Measurements from ENCODE around the gene SRSF7. TPM values are rescaled to one million over a fixed set of nuclear protein-coding genes. Genes with fewer than 3 reads are reported as not detected.

Gene SRSF7
- total and polyA plus RNA-seq, 2 donors (not counting 3 experiments of a cell fraction or from before 2014, with no cell fraction given): 165 to 202 TPM

DNA sequence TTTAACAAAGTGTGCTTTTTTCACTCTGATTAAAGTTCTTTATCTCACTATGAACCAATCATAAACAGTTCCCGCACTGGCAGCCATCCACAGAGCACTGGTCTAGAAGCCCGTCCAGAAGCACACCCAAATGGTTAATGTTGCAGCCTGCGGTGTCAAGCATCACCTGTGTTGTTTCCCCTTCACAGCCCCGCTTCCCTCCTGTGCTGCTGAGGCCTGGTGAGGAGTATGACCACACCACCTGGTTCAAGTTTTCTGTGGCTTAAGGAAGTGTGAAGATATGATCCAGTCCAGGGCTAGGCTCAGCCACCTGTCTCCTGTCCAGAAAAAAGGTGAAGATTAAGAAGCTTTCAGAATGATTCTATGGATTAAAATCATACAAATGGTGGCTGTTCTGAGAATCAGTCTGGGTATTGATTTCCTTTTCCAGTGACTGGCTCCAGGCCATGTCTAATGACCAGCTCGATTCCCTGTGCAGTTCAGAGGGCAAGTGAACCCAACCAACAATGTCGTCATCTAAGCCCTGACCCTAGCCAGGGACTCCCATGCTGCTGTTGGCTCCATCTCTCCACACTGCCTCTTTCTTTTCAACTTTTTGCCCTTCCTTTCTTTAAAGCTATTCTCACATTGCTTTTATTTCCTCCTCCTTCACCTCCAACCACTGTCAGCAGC is 17.7 kb downstream of the SRSF7 start:
- Histone ChIP-seq H3K27ac (ENCODE audit: insufficient read depth, low read depth, low read length) (no peak overlapping the region), H3K4me2 (ENCODE audit: insufficient read depth, low read length) (no peak overlapping the region), H4K20me1 (replicated peaks; ENCODE audit: control insufficient read depth, extremely low read depth, insufficient read depth, low read length) (no peaks in the 10 kb centered on the region), H3K9me1 (replicated peaks; ENCODE audit: control insufficient read depth, extremely low read depth, insufficient read depth, low read length) (no peaks in the 10 kb centered on the region), H3K9ac (replicated peaks; ENCODE audit: extremely low read depth, insufficient read depth, low read length) (no peak overlapping the region), H3K36me3 (ENCODE audit: control insufficient read depth in 2 of 2, extremely low read depth in 1 of 2, insufficient read depth in 2 of 2, low read length in 2 of 2) (peaks cover 0 to 9% of the 10 kb centered on the region in 2 experiments), H3K9me3 (replicated peaks; ENCODE audit: control insufficient read depth, insufficient read depth, low read length) (no peaks in the 10 kb centered on the region), H3K4me1 (ENCODE audit: control insufficient read depth, extremely low read depth, insufficient read depth, low read length) (no peaks in the 10 kb centered on the region), H3K27me3 (ENCODE audit: control insufficient read depth in 2 of 2, insufficient read depth in 2 of 2, low read length in 2 of 2) (no peaks in the 10 kb centered on the region), H3K79me2 (ENCODE audit: control insufficient read depth, insufficient read depth, low read length) (no peaks in the 10 kb centered on the region), H2AFZ (ENCODE audit: low read depth, low read length) (no peak overlapping the region), H3K4me3 (replicated peaks in 1 of 3; ENCODE audit: insufficient read depth in 1 of 3, low read depth in 1 of 3, low read length in 3 of 3) (no peak overlapping the region)
- FAIRE-seq (no peak), DNase-seq (ENCODE audit: low read depth, low spot score) (no peak)
- intact Hi-C loops (cut with micrococcal nuclease): no loop called here
- POLR2A ChIA-PET: interaction anchor here (2.7 kb wide), 1 partner anchor 18 kb away, joined by 20 read pairs; the partner anchor contains the start of gene SRSF7
- no peak for TF ChIP-seq GATA2 (IDR thresholded peaks at IDR 0.05; ENCODE audit: insufficient read depth, insufficient read length, low read depth, low read length)
- TF ChIP-seq CTCF (IDR thresholded peaks at IDR 0.05; ENCODE audit: extremely low read depth in 1 of 2, insufficient read depth in 1 of 2, low read depth in 1 of 2, low read length in 2 of 2): no peak
- TF ChIP-seq POLR2AphosphoS5 (IDR thresholded peaks at IDR 0.05; ENCODE audit: insufficient read depth, low read depth, low read length): no peak
- TF ChIP-seq FOS (IDR thresholded peaks at IDR 0.05; ENCODE audit: borderline replicate concordance, insufficient read depth, low read length): no peak
- no peak for TF ChIP-seq JUN (IDR thresholded peaks at IDR 0.05; ENCODE audit: borderline replicate concordance, insufficient read depth, insufficient read length, low read depth)
- TF ChIP-seq POLR2A (IDR thresholded peaks at IDR 0.05; ENCODE audit: low read depth, low read length): no peak
- CTCF ChIA-PET: interaction anchor here (0.9 to 3.1 kb wide), 5 partner anchors 152 to 416 kb away, joined by 3 to 26 read pairs (median 4); no protein-coding TSS in a partner anchor
- dilution Hi-C loops (cut with MboI; ENCODE audit: extremely low pct_ligation_motif_present, low sequenced_read_pairs): loop anchor here (10.0 kb wide), 1 partner anchor 169 kb away; no protein-coding TSS in a partner anchor
- no TSS peak for BruUV-seq (replicated peaks)

Measured in endothelial cell of umbilical vein (primary cell).